Measurements from ENCODE around the gene PAEP. TPM values are rescaled to one million over a fixed set of nuclear protein-coding genes. Genes with fewer than 3 reads are reported as not detected.

PAEP gene
- total and polyA plus RNA-seq, 2 experiments from 2014 or later = not detected

DNA sequence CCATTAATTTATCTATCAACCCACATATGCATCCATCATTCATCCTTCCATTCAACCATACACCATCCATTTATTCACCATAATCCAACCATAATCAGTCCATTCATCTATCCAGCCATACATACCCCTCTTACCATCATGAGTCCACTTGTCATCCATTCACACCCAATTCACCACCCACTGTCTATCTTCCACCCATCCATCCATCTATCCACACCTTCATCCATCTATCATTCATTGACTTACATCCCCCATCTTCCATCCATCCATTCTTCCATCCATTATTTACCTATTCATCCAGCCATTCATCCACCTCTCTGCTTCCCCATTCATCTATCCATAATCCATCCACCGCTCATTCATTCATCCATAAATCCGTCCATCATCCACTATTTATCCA is 17.8 kb downstream of the PAEP start:
- TF ChIP-seq EZH2 (IDR thresholded peaks at IDR 0.05; ENCODE audit: insufficient read depth, poor library complexity, severe bottlenecking) (no peak), EZH2phosphoT487 (IDR thresholded peaks at IDR 0.05; ENCODE audit: insufficient read depth, low read depth) (no peak)
- in situ Hi-C loops (cut with MboI) = no loop called here
- H3K9me3 ChIP-seq (ENCODE audit: low read depth) = no peaks in the 10 kb centered on the region
- H2AFZ ChIP-seq = no peak overlapping the region
- no peaks in the 10 kb centered on the region for H3K36me3 ChIP-seq (ENCODE audit: low read depth)
- H3K79me2 ChIP-seq (ENCODE audit: insufficient read depth) = no peaks in the 10 kb centered on the region
- no peaks in the 10 kb centered on the region for H3F3A ChIP-seq (ENCODE audit: insufficient read depth)
- no peak for DNase-seq
- H3K4me2 ChIP-seq (ENCODE audit: unreplicated experiment) = no peak overlapping the region
- H3K4me1 ChIP-seq (ENCODE audit: insufficient read depth) = no peaks in the 10 kb centered on the region
- no peaks in the 10 kb centered on the region for H4K20me1 ChIP-seq (ENCODE audit: insufficient read depth)
- no peak overlapping the region for H3K4me3 ChIP-seq
- WGBS, 2 experiments (ENCODE audit: low coverage in 1 of 2, low lambda C conversion rate in 2 of 2, missing lambda C conversion rate in 2 of 2) = 14 to 21% methylated on average over 2 of the region's 2 CpGs
- no peaks in the 10 kb centered on the region for H3K27me3 ChIP-seq (replicated peaks; ENCODE audit: insufficient read depth)
- no peak overlapping the region for H3K9ac ChIP-seq
- no peak overlapping the region for H3K27ac ChIP-seq
- H3K9me2 ChIP-seq (ENCODE audit: insufficient read depth) = no peaks in the 10 kb centered on the region

DNA sequence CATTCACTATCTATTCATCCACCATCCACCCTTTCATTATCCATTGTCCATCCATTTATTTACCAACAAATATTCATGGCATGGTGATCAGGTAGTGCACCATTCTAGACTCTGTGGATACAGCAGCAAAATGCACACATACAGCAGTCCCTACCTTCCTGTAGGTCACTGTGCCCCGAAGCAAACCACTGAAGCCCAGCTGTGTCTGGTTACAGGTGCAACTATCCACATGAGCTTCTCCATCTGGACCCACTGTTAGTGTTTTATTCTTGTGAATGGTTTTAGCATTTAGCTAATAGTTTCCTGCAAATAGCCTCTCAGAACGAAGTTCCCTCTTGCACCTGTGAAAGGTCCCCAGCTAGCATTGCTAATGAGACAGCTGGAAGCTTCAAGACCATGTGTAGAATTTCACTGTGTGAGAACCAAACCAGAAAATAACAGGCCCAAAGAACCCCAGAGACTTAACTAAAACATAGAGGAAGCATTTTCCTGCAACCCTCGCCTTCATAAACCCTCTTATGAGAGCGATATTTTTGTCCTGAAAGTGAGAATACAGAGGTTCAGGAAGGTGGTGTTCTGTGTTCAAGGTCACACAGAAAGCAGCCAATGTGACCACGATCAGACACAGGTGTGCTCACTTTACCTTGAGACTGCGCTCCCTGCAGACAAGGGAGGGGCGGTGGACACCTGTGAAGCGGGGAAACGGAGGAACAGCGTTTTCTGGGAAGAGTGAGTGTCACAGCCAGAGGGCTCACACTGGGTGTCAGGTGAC is 18.5 kb downstream of the PAEP start:
- Histone ChIP-seq H3K9ac (no peak overlapping the region), H3K4me3 (no peak overlapping the region), H3F3A (ENCODE audit: insufficient read depth) (no peaks in the 10 kb centered on the region), H3K4me1 (ENCODE audit: insufficient read depth) (no peaks in the 10 kb centered on the region), H3K9me2 (ENCODE audit: insufficient read depth) (no peaks in the 10 kb centered on the region), H3K9me3 (ENCODE audit: low read depth) (no peaks in the 10 kb centered on the region), H3K79me2 (ENCODE audit: insufficient read depth) (no peaks in the 10 kb centered on the region), H2AFZ (no peak overlapping the region), H4K20me1 (ENCODE audit: insufficient read depth) (no peaks in the 10 kb centered on the region), H3K27me3 (replicated peaks; ENCODE audit: insufficient read depth) (no peaks in the 10 kb centered on the region), H3K36me3 (ENCODE audit: low read depth) (no peaks in the 10 kb centered on the region), H3K27ac (no peak overlapping the region), H3K4me2 (ENCODE audit: unreplicated experiment) (no peak overlapping the region)
- TF ChIP-seq EZH2phosphoT487 (IDR thresholded peaks at IDR 0.05; ENCODE audit: insufficient read depth, low read depth) (no peak), EZH2 (IDR thresholded peaks at IDR 0.05; ENCODE audit: insufficient read depth, poor library complexity, severe bottlenecking) (no peak)
- no peak for DNase-seq
- WGBS, 2 experiments (ENCODE audit: low coverage in 1 of 2, low lambda C conversion rate in 2 of 2, missing lambda C conversion rate in 2 of 2) = 17 to 21% methylated on average over 10 of the region's 10 CpGs
- in situ Hi-C loops (cut with MboI) = no loop called here

DNA sequence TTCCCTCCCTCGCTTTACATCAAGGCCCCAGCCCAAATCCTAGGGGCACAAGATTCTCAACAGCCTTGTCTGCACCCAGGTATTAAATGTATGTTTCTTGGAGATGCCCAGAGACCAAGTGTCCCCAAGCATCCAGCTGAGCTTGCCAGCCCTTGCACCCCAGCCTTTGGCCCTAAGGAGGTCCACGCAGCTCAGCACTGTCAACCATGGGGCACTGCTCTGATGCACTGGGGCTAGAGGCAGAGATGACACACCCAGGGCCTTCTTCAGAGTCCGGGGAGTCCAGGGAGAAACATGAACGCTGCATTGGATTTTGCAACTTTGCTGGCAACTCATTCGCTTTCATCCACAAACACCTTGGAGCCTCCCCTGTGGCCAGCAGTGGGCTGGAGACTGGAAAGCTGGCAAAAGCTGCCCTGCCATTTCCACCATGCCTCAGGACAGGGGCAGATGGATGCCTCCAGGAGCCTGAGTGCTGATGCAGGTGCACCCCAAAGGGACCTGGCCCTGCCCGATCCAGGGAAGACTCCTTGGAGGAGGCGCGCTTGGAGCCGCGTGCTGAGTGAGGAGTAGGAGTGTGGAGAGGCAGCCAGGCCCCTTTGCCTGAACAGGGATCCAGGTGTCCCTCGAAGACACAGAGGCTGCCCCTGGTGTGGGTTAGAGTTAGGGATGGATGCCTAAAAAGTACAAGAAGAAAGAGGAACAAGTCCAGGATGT is 19.3 kb downstream of the PAEP start:
- Histone ChIP-seq H2AFZ (no peak overlapping the region), H4K20me1 (ENCODE audit: insufficient read depth) (no peaks in the 10 kb centered on the region), H3K4me2 (ENCODE audit: unreplicated experiment) (no peak overlapping the region), H3F3A (ENCODE audit: insufficient read depth) (no peaks in the 10 kb centered on the region), H3K9me3 (ENCODE audit: low read depth) (no peaks in the 10 kb centered on the region), H3K36me3 (ENCODE audit: low read depth) (no peaks in the 10 kb centered on the region), H3K27ac (no peak overlapping the region), H3K79me2 (ENCODE audit: insufficient read depth) (no peaks in the 10 kb centered on the region), H3K27me3 (replicated peaks; ENCODE audit: insufficient read depth) (no peaks in the 10 kb centered on the region), H3K4me3 (no peak overlapping the region), H3K4me1 (ENCODE audit: insufficient read depth) (no peaks in the 10 kb centered on the region), H3K9me2 (ENCODE audit: insufficient read depth) (no peaks in the 10 kb centered on the region), H3K9ac (no peak overlapping the region)
- no peak for TF ChIP-seq EZH2phosphoT487 (IDR thresholded peaks at IDR 0.05; ENCODE audit: insufficient read depth, low read depth)
- no peak for TF ChIP-seq EZH2 (IDR thresholded peaks at IDR 0.05; ENCODE audit: insufficient read depth, poor library complexity, severe bottlenecking)
- in situ Hi-C loops (cut with MboI) = no loop called here
- DNase-seq = no peak
- 51 to 58% methylated on average over 11 of the region's 11 CpGs for WGBS, 2 experiments (ENCODE audit: low coverage in 1 of 2, low lambda C conversion rate in 2 of 2, missing lambda C conversion rate in 2 of 2)

DNA sequence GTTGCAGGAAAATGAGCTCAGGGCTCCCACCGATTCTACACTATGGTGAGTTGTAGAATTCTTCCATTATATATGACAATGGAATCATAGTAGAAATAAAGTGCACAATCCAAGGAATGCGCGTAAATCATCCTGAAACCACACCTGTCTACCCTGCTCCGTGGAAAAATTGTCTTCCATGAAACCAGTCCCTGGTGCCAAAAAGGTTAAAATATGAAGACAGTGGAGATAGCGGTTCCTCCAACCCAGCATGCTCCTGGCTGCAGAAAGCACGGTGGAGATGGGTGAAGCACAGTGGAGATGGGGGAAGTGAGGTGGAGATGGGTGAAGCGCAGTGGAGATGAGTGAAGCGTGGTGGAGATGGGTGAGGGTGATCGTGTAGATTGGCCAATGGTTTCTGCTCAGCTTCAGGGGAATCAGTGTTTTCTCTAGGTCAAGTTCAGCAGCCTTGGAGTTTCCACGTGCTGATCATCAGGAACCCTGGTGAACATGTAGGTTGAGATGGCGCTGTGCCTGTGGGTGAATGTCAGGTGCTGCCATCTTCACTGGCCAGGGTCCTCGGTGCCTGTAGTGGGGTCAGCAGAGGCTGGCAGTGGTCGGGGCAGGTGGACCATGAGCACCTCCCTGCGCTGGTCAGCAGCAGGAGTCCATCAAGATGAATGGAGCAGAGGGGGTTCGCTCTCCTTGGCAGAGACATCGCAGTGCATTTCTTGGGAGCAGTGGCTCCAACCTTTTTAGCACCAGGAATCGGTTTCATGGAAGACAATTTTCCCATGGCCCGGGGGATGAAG is 20.3 kb downstream of the PAEP start:
- Histone ChIP-seq H3K27me3 (replicated peaks; ENCODE audit: insufficient read depth) (no peaks in the 10 kb centered on the region), H3K79me2 (ENCODE audit: insufficient read depth) (no peaks in the 10 kb centered on the region), H3K9me2 (ENCODE audit: insufficient read depth) (no peaks in the 10 kb centered on the region), H3K4me2 (ENCODE audit: unreplicated experiment) (no peak overlapping the region), H2AFZ (no peak overlapping the region), H3K4me3 (no peak overlapping the region), H3K27ac (no peak overlapping the region), H3F3A (ENCODE audit: insufficient read depth) (no peaks in the 10 kb centered on the region), H3K9ac (no peak overlapping the region), H3K9me3 (ENCODE audit: low read depth) (no peaks in the 10 kb centered on the region), H3K36me3 (ENCODE audit: low read depth) (no peaks in the 10 kb centered on the region), H3K4me1 (ENCODE audit: insufficient read depth) (no peaks in the 10 kb centered on the region), H4K20me1 (ENCODE audit: insufficient read depth) (no peaks in the 10 kb centered on the region)
- 52 to 53% methylated on average over 18 of the region's 18 CpGs for WGBS, 2 experiments (ENCODE audit: low coverage in 1 of 2, low lambda C conversion rate in 2 of 2, missing lambda C conversion rate in 2 of 2)
- in situ Hi-C loops (cut with MboI) = no loop called here
- TF ChIP-seq EZH2 (IDR thresholded peaks at IDR 0.05; ENCODE audit: insufficient read depth, poor library complexity, severe bottlenecking) = no peak
- no peak for TF ChIP-seq EZH2phosphoT487 (IDR thresholded peaks at IDR 0.05; ENCODE audit: insufficient read depth, low read depth)
- DNase-seq = no peak

Data from GM23248 (cell line).